Mammary epithelial cell (primary cell): ENCODE data around the gene ACOT13.
"Not testable (repeated sequence)": the region's sequence is repeated elsewhere in the genome, so short reads cannot be mapped to it uniquely, and the experiment has no call there.

Source experiments
- EZH2 ChIP-seq: IDR thresholded peaks from 2 replicates; pipeline ENCODE4 v1.6.1; 2012; ENCODE audit warnings: low read length, inconsistent platforms, borderline replicate concordance
- TF ChIP-seq, protein P1 (sequence below), 2 donors: IDR thresholded peaks in 1 of 2; conservative IDR thresholded peaks in 1 of 2; 2 replicates each; pipeline ENCODE4 v1.5.1; 2011 to 2012; ENCODE audit warnings: inconsistent platforms in 2 of 2, low read length in 2 of 2, mild to moderate bottlenecking in 2 of 2, control low read depth in 1 of 2, low read depth in 1 of 2; ENCODE audit not compliant: insufficient read depth in 1 of 2; ENCODE audit errors: extremely low read depth in 1 of 2

DNA sequence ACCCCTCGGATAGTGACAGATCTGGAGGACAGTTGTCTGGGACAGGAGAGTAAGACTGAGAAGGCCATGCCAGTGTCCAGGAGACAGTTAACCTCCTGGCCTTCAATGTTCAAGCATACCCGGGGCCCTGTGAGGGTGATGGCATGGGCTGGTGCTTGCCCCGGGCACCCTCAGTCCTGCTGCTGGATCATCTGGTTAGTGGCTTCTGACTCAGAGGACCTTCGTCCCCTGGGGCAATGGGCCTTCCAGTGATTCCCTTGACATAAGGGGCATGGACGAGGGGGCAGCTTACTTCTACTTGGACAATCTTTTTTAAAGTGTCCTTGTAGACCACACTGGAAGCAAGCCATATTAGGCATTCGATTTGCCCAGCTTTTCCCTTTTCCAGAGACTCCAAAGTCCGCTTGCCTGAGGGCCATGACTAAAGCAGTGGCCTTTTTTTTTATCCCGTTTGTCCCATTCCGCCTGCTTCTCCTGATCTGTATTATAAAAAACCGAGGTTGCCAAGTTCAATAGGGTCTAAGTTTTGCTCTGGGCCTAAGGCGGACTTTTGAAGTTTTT lies 12.0 kb downstream of the ACOT13 start:
- TF ChIP-seq, protein P1, sequence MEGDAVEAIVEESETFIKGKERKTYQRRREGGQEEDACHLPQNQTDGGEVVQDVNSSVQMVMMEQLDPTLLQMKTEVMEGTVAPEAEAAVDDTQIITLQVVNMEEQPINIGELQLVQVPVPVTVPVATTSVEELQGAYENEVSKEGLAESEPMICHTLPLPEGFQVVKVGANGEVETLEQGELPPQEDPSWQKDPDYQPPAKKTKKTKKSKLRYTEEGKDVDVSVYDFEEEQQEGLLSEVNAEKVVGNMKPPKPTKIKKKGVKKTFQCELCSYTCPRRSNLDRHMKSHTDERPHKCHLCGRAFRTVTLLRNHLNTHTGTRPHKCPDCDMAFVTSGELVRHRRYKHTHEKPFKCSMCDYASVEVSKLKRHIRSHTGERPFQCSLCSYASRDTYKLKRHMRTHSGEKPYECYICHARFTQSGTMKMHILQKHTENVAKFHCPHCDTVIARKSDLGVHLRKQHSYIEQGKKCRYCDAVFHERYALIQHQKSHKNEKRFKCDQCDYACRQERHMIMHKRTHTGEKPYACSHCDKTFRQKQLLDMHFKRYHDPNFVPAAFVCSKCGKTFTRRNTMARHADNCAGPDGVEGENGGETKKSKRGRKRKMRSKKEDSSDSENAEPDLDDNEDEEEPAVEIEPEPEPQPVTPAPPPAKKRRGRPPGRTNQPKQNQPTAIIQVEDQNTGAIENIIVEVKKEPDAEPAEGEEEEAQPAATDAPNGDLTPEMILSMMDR (conservative IDR thresholded peaks at IDR 0.05 in 1 of 2, IDR thresholded peaks at IDR 0.05 in 1 of 2; ENCODE audit: extremely low read depth in 1 of 2, insufficient read depth in 1 of 2, low read depth in 1 of 2, low read length in 2 of 2): not testable (repeated sequence)
- not testable (repeated sequence) for TF ChIP-seq EZH2
